Activated T-cell treated with anti-CD3 and anti-CD28 coated beads, Interleukin-2, amount 50 U/mL, for 48 hours (primary cell): ENCODE measurements around the gene FADS6.
"Not testable (repeated sequence)": the region's sequence is repeated elsewhere in the genome, so short reads cannot be mapped to it uniquely, and the experiment has no call there.

Experiments
- DNase-seq, 2 experiments: peaks; one replicate each; pipeline ENCODE4 v3.0.0-alpha.2; 2020

The FADS6 gene

DNA sequence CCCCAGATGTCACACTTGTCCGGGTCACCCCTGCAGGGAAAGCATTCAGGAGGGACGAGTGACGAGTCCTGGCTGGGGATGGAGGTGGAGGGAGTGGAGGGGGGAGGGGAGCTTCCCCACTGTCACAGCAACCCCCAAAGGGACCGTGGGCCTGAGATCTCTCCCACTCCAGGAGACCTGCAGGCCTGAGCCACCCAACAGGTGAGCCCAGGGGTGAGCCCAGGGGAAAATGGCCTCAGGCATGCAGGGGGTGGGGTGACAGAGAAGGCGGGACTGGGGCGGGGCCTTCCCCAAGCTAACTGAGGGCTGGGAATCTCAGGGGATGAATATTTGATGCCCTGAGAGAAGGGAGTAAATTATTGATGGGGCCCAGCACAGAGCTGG is 27.2 kb upstream of the FADS6 start:
- DNase-seq, result no peak

DNA sequence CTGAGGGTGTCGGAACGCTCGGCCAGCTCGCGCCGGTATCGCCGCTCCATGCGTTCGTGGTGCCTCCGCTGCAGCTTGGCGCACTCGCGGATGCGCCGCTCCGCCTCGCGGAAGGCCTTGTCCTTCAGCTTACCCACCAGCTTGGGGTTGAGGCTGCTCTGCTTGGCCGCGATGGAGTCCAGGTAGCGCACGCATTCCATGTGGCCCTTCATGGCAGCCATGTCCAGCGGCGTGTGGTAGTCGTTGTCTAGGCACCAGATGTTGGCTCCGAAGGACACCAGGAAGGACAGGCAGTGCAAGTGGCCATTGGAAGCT is 26.8 kb upstream of the FADS6 start:
- no peak for DNase-seq

DNA sequence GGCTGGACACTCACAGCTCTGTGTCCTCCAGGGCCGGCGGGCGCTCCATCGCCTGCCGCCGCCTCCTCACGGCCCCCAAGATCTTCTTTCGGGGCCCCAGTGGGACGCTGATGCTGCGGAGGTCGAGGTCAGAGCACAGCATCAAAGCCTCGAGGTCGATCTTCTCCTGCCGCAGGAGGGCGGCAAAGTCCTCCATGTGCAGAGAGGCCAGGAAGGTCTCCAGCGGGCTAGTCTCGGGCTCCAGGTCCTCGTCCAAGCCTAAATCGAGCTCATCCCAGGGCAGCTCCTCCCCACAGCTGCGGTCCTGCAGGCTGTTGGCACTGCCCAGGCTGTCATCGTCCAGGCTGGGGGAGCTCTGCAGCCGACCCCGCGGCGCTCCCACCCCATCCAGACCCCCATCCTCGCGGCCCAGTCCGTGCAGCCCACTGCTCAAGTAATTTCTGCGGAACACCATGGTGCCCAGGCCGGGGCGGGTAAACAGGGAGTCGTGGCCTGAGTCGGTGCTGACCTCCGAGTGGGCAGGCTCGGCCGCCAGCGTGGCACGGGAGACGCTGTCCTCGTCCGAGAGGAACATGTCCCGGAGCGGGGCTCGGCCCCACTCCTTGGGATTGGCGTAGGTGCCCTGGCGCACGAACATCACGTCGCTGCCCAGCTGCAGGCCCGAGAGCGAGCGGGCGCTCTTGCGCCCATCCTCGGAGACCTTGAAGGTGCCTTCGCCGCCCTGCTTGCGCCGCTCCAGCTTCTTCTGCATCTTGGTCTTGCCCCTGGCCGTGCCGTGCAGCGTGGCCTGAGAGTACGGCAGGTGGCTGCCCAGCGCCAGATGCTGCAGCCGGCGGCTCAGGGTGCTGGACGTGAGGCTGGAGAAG is 26.2 kb upstream of the FADS6 start:
- peak in 1 of 2 experiments; percentile 34 for DNase-seq

DNA sequence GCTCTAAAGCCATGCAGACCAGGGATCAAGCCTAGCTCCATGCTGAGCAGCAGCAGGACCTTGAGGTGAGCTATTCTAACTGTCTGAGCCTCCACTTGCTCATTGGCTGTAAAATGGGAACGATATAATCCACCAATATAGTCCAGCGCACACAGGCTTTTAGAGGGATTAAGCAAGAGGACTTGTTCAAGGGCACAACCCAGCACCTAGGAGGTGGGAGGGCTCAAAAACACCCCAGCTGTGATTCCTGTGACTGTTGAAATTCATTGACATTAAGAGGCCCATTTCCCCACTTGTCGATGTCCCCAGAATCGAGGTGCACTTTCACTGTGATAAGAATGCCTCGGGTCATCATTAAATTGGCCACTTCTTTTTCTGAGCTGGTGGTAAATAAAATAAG is 25.5 kb upstream of the FADS6 start:
- DNase-seq, result no peak

DNA sequence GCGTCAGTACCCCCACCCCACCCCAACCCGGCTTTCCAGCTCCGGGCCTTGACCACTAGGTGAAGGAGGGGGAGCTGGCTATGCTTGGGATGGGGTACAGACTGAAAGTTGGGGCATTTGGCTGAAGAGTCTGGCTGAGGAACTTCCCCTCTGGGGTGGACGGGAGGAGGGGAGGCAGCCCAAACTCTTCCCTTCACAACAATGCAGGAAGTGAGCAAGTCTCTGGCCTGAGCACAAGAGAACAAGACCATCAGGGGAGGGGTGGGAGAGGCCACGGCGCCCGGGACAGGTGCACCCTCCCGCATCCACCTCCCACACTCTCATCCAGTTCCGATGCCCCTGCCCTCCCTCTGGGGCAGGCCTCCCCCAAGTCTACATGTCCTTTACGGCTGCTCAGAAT is 24.0 kb upstream of the FADS6 start:
- no peak for DNase-seq

DNA sequence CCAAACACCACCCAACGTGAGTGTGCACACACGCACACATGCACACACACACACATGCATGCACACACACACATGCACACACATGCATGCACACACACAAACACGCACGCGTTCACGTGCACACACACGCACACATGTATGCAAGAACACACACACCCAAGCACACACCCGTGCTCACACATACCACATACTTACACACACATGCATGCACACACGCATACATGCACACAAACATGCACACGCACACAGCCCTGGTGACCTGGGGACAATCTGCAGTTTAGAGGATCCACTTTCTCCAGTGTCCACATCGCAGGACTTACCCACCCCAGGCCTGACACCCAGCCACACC is 23.4 kb upstream of the FADS6 start:
- no peak for DNase-seq

DNA sequence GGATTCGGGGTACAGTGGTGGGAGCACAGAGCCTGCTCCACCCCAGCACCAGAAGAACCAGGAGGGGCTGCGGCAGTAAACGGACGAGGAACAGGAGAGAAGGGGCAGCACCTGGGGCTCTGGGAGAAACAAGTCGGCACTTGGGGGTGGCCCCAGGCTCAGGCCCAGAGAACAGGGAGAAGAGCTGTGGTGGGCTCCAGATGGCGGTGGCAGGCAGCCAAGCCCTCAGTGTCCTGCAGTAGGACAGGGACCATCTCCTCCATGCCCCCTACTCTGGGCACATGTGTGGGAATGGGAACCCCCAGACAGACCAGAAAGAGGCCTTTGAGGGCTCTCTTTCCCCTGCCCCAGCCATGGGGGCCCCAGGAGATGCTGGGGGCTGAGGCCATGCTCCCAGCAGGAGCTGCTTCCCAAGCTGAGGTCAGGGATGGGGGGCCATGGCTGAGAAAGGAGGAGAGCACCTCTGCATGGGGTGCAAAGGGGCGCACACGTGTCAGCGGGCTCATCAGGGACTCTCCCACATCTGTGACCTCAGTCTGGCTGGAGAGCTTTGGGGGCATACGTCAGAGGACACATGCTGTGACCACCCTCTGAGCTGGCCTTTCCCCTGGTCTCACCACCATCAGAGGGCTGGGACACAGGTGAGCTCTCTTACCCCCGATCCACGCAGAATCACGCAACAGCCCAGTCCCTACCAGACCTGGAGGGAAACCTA is 22.9 kb upstream of the FADS6 start:
- DNase-seq, result no peak

DNA sequence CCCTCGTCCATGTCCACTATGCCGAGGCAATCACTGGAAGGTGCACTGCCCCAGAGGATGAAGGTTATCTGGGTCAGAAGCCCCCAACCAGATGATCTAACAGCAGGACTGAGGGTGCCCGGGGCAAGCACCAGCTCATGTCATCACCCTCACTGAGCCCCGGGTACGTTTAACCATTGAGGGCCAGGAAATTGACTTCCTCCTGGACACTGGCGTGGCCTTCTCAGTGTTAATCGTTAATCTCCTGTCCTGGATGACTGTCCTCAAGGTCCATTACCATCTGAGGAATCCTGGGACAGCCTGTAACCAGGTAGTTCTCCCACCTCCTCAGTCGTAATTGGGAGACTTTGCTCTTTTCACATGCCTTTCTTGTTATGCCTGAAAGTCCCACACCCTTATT is 18.0 kb upstream of the FADS6 start:
- DNase-seq, result not testable (repeated sequence)

DNA sequence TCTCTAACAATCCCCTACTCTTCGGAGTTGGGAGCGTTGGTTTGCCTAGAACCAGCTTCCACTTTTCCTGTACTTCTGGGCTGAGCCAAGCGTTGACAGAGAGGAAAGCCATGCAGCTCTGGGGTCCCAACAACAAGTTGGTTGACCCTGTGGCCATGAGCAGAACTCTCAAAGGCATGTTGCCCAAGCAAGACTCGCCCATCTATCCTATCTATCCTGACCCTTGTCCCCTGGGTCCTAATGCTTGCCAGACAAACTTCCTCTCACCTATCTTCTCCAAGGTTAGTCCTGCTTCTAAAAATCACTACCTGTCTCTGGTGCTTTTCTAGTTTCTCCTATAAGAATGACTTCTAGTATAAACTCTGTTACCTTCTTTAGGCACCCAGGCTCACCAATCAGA is 15.7 kb upstream of the FADS6 start:
- not testable (repeated sequence) for DNase-seq

DNA sequence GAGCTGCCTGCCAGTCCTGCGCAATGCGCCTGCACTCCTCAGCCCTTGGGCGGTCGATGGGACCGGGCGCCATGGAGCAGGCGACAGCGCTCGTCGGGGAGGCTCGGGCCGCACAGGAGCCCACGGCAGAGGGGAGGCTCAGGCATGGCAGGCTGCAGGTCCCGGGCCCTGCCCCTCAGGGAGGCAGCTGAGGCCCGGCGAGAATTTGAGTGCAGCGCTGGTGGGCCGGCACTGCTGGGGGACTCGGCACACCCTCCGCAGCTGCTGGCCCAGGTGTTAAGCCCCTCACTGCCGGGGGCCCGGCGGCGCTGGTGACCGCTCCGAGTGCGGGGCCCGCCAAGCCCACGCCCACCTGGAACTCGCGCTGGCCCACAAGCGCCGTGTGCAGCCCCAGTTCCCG is 13.6 kb upstream of the FADS6 start:
- DNase-seq, result no peak

DNA sequence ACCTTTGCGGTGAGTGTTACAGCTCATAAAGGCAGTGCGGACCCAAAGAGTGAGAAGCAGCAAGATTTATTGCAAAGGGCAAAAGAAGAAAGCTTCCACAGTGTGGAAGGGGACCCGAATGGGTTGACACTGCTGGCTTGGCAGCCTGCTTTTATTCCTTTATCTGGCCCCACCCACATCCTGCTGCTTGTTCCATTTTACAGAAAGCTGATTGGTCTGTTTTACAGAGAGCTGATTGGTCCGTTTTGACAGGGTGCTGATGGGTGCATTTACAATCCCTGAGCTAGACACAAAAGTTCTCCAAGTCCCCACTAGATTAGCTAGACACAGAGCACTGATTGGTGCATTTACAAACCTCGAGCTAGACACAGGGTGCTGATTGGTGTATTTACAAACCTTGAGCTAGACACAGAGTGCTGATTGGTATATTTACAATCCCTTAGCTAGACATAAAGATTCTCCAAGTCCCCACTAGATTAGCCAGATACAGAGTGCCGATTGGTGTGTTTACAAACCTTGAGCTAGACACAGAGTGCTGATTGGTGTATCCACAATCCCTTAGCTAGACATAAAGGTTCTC is 12.9 kb upstream of the FADS6 start:
- DNase-seq, result not testable (repeated sequence)

DNA sequence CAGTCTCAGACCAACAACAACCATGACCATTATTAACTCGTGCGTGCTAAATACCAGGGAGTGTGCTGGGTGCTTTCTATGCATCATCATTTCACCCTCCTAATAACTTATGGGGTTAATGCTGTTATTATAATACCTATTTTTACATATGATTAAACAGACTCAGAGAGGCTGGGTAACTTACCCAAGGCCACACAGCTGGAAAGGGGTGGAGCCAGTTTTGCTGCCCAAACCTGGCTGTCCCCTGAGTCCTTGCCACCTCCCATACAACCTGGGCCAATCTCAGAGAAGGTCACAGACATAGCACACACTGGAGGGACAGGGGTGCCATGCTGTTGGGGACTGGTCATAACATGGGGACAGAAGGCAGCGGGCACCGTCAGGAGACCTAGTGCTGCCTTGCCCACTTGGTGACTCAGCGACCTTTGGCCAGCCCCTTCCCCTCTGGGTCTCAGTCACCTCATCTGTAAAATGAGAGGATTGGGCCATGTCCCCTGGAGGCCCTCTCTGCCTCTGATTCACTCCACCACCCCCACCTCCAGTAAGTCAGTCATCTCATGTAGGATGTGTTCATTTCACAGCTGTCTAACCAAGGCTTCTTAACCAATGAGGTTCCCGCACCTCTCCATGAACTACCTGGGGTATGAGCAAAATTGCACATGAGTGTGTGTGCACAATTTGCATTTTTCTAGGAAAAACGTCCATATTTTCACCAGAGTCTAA is 11.4 kb upstream of the FADS6 start:
- peak in 1 of 2 experiments; percentile 25 for DNase-seq

DNA sequence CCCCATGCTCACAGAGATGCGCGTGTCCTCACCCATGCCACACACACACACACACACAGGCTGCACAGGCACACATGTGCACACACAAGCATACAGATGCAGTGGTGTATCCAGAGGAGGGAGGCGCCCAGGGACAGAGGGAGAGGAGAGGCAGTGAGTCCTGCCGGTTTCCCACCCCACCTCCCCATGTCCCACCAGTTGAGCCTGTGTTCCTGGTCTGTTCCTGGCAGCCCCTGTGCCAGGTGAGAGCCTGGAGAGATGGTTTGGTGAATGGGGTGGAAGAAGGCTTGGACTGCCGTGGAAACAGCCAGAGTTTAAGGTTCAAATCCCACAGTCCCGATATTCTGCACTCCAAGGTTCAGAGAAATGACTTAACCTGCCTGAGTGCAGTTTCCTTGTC is 10.2 kb upstream of the FADS6 start:
- no peak for DNase-seq

DNA sequence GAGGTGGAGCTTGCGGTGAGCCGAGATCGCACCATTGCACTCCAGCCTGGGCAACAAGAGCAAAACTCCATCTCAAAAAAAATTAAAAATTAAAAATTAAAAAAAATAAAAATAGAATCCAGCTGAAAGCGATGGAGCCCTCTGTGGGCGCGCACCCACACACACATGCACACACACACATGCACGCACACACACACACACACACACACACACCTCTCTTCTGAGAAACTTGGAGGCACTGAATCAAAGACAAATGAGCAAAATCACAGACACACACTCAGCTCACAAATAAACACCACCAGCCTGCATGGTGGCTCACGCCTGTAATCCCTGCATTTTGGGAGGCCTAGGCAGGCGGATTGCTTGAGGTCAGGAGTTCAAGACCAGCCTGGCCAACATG is 9.6 kb upstream of the FADS6 start:
- DNase-seq, result no peak

DNA sequence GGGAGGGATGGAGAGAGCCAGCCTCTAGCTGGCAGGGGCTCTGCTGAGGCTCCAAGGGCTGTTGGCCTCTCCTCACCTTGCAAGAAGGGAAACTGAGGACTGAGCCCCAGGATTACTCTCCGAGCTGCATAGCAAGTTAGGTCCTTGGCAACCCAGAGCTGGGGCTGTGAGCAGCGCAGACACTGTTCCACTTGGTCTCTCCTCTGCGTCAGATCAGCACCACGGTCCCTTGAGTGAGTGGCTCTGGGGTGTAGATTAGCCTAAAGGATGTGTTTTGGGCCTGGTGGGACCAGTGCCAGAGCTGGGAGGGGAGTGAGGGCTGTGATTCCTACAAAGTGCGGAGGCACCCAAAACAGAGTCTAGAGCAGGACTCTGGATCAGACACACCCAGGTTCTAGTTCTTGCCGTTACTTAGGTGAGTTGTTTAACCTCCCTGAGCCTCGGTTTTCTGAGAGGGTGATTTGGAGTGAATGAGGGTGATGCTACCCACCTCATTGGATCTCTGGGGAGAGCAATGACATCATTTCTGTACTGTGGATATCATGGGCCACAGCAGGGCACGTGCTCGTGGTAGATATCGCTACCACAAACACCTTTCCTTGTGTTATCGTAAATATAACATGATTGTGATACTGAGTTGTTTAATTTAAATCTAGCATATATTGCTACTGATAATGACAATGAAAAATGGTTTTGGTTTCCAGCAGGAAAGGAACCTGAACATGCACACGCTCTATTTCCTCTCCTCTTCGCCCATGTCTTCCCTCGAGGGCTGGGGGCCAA is 8.1 kb upstream of the FADS6 start:
- no peak for DNase-seq

DNA sequence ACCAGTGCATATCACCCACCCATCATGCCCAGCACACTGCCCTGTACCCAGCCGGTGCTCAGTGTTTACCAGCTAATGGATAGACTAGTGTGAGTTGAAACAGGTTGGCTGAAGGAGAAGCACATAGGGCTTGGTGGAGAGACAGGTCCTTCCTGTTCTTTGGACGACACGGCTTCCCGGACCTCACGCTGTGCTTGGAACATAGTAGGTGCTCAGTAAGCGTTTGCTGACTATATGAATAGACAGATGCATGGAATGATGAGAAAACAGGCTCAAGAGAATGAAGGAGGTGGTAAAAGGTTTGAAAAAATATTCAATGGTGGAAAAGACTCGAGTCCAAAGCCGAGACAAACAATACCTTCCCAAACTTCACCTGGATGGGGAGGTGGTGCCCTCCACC is 6.8 kb upstream of the FADS6 start:
- DNase-seq, result no peak

DNA sequence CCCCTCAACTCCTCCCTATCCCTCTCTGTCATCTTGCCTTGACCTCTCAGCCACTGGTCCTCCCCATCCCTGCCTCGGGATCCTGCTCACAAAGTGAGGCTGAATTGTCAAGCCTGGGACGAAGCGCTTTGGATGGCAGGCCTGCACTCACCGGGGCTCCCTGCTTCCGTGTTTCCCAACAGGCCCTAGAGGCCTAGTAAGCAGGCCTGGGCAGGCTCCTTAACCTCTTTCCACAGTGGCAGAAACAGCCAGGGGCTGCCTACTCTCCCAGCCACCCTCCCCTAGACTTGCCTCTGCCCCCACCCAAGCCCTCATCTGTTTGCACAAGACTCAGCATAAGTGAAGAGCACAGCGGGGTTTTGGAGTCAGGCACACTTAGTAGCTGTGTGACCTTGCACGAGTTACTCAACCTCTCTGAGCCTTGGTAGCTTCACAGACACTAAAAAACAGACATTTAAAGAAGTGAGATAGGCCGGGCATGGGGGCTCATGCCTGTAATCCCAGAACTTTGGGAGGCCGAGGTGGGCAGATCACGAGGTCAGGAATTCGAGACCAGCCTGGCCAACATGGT is 5.0 kb upstream of the FADS6 start:
- DNase-seq, result no peak

DNA sequence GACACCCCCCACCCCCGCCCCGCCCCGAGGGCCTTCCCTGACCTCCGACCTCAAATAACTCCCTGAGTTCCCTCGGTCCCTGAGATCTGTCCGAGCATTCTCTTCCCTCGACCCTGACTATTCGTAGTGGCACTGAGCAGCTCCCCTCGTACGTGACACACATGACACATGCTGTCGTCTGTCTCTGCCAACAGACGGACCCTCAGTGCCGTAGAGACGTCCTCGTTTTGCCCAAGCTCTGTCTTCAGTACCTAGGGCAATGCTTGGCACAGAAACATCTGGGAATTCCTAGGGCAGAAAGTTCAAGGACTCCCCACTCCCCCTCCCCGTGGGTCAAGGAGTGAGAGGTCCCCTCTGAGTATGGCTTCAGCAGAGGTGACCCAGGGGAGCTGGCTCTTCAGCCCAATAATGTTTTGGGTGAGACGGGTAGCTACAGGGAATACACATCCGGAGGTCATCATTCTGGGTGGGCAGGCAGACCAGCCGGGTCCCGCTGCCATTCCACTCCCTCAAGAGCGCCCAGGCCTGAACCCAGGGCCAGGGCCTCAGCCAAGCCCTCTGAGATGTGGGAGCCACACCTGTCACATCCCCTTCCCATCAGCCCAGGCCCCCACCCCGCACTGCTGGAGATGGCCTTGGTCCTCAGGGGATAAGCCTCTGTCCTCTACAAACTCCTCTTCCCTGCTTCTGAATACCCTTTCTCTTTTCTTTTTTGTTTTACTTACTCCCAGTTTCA is 671 bp upstream of the FADS6 start:
- no peak for DNase-seq

DNA sequence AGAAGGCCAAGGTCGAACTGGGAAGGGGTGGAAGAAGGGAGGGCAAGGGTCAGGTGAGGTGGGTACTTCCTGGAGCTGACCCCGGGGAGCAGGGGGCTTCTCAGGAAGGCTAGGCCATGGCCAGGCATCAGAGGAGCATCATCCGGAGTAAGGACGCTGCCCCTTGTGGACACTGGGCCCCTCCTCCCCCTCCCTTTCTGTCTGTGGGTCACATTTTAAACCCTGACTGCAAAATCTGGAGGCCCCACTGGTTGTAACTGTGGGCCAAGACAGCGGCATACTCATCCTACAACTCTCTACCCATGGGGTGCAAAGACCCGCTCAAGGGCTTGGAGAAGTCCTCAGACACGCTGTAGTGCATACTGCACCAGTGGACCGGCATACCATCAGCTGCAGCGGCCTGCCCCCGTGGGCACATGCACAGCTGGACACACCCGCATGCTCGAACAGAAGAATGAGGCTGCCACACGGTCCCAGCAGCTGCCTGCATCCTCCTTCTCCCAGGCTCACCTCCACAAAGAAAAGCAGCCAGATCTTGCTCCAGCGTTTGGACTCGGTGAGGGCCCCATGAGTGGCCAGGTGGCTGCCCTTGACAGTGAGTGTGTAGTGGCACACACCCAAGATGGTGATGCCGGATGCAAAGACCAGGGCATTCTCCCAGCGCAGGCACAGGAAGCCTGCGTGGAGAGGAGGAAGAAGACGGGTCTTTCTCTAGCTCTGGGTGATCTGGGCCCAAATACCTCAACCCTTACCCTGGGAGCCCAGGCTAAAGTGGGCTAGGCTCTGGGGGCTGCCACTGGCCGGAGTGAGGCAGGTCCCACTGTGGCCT is 1.2 kb downstream of the FADS6 start:
- no peak for DNase-seq

DNA sequence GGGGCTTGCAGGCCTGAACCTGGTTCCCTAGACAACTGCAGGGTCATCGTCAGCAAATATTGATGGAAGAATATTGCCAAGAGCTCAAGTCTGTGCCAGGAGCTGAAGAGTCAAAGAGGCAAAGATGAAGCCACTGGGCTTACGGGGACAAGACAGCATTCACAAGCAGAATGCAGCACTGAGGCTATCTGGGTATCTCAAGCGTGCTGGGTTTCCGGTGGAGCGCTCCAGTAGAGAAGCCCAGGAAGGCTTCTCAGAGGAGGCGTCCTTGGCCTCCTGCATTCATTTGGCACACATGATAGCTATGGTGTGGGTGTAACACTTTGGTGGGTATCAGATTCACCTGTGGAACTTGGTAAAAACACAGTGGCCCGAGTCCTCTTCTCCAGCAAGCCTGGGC is 2.9 kb downstream of the FADS6 start:
- DNase-seq, result no peak

DNA sequence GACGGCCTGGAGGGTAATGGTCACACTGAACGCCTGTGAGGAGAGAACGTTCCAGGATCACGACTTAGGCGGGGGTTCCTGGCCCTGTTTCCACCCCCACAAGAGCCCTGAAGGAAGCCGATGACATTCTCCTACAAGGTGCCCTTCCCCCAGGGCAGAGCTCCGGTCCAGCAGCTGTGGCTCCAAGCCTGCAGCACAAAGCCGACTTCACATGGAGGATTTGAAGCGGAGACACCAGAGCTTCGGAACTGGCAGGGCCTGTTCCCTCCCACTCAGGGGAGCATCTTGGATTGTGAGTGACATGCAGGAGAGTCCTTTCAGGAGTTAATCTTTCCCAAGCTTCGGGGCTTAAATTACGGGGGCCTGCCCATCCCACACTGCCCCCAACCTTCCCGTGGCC is 5.0 kb downstream of the FADS6 start:
- DNase-seq, result no peak
